HUDEP-2 (cell line): Measurements from ENCODE around the gene PLEKHA4.
"Not testable (repeated sequence)": the region's sequence is repeated elsewhere in the genome, so short reads cannot be mapped to it uniquely, and the experiment has no call there.

Experiments used
- DNase-seq, 76 experiments: peaks; one replicate each; lab custom pipeline; 2025; ENCODE audit not compliant: unreplicated experiment in 76 of 76; lab: John Stamatoyannopoulos, UW

PLEKHA4 gene

DNA sequence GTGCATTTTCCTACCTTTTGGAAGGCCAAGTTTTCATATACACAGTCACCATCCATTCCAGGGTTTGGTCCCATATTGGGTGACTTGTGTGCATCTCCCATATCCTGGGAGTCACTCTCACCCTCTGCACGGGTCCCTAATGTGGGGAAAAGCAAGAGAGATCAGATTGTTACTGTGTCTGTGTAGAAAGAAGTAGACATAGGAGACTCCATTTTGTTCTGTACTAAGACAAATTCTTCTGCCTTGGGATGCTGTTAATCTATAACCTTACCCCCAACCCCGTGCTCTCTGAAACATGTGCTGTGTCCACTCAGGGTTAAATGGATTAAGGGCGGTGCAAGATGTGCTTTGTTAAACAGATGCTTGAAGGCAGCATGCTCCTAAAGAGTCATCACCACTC, 21.1 kb upstream of the PLEKHA4 start:
- not testable (repeated sequence) for DNase-seq

DNA sequence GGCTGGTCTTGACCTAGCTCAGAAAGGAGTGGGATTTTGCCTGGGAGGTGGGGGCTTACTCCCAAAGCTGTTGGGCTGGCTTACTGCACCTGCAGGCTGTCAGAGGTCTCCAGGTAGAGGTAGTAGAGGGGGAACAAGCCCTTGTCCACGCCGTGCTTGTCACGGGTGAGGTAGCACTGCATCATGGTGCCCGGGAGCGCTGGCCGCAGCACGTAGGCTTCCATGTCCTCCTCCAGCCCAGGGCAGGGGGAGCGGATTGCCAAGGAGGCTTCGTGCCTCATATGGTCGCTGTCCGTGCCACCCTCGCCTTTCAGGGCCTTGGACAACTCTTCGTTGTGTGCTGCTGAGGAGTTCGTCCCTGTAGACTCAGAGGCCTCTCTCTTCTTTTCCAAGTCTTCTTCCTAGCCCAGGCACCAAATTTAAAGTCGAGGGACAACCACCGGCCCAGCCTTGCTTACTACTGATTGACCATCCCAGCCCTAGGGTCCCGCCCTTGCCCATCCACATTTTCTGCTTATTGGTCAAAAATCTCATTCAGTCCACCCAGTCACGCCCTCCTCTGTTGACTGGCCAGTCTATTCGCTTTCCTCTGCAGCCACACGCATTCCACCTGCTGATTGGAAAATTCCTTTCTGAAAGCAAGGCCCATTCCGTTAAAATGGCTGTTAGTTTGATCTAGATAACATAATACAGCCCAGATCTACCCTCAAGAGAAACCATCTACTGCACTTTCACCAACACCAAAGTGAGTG, 19.6 kb upstream of the PLEKHA4 start:
- no peak for DNase-seq

DNA sequence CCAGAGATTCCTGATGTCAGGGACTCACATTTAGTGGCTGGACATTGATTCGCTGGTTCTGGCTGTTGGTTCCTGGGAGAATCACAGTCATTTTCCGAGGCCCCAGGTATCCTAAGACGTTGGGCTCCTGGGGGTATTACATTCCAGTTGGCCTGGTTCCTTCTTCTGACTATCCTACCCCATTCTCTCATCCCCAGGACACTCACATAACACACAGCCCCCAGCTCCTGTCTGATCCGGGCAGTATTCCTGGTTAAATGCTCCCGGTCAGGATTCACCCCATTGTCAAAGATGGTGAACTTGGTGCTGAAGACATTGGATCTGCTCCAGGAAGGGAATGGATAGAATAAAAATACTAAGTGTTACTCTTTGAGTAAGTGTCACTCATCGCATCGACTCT, 15.3 kb upstream of the PLEKHA4 start:
- DNase-seq = no peak

DNA sequence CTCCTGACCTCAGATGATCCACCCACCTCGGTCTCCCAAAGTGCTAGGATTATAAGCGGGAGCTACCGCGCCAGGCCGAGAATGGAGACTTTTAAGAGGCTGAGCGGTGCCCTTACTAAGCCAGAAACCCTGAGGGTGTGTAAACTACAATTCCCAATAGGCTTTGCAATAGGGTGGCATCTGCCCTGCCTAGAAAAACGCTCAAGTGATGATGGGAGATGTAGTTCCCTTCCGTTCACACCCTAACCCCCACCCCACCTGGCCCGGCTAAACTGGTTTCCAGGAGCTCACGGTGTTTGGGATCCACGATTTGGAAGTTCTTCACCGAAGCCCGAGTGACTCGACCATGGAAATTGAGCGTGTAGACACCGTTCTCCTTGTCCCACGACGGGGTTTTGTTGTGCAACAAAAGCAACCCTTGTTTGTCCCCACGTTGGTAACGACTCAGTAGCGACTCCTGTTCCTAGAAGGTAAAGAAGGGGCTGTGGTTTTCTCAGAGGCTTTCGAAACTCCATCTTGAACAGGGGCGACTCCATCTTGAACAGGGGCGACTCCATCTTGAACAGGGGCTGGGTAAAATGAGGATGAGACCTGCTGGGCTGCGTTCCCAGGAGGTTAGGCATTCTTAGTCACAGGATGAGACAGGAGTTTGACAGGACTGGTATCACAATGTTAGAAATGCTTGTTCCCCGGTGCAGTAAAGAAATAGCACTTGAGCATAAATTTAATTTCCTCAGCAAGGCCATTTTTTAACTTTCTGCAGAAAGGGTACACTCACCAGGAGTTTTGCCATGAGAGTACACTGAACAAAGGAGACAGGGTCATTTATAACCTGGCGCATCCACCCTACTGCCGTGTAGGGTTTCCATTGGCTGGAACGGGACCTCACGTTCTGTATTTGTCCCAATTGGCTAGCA, 13.6 kb upstream of the PLEKHA4 start:
- peak in 5 of 76 experiments; percentile 15 to 38 (median 18) for DNase-seq

DNA sequence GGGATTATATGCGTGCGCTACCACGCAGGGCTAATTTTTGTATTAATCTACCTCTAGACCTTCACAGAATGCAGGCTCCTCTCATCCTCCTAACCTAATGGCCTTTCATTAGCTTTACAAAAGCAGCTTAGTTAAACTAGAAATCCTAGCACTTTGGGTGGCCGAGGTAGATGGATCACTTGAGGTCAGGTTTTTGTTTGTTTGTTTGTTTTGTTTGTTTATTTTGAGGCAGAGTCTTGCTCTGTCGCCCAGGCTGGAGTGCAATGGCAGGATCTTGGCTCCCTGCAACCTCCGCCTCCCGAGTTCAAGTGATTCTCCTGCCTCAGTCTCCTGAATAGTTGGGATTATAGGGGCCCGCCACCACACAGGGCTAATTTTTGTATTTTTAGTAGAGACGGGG, 11.3 kb upstream of the PLEKHA4 start:
- DNase-seq = not testable (repeated sequence)

DNA sequence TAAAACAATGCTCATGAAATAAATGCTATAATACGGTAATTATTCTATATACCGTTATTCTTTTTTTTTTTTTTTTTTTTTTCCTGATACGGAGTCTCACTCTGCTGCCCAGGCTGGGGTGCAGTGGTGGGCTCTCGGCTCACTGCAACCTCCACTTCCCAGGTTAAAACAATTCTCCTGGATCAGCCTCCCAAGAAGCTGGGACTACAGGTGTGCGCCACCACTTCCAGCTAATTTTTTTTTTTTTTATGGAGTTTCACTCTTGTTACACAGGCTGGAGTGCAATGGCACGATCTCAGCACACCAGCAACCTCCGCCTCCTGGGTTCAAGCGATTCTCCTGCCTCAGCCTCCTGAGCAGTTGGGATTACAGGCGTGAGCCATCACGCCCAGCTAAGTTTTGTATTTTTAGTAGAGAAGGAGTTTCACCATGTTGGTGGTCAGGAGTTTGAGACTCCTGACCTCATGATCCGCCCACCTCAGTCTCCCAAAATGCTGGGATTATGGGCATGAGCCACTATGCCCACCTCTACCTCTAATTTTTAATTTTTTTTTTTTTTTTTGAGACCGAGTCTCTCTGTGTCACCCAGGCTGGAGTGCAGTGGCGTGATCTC, 10.7 kb upstream of the PLEKHA4 start:
- DNase-seq = no peak

DNA sequence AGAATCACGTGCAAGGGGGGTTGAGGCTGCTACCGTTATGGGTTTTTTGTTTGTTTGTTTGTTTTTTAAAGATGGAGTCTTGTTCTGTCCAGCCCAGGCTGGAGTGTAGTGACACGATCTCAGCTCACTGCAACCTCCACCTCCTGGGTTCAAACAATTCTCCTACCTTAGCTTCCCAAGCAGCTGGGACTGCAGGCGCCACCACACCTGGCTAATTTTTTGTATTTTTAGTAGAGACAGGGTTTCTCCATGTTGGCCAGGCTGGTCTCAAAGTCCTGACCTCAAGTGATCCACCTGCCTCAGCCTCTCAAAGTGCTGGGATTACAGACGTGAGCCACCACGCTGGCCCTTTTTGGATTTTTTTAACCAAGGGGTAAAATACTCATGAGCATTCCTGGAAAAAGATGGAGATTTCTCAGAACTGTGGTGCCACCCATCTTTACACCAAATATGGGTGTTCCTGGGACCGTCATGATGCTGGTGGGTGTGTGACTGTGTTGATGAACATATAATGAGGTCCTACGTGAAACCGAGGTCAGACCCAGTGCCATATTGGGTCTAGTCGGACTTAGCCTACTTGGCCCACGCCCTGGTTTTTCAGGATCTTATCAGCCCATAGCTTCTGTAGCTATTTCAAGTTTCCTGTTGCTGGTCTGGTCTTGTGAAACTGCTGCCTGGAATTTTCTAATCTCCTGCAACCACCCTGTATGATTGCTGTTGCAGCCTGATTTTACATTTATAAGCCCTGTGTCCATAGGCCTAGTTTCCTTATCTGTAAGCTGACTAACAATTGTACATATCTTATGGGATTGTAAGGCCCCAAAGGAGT, 10.0 kb upstream of the PLEKHA4 start:
- DNase-seq = peak in 73 of 76 experiments; percentile 68 to 100 (median 98)

DNA sequence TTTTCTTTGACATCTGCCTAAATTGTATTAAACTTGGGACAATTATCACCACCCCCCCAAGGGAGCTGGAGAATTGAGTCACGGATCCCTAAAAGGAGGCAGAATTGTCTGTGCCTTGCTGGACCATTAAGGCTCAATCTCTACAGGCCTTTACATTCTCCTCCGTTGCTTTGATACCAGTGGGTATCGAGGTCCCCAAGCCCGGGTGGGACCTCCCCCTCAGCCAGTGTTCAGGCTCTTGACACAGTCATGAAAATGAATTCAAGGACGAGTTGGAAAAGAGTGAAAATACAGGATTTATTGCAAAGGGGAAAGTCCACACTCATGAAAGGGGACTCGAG, 9.4 kb upstream of the PLEKHA4 start:
- no peak for DNase-seq

DNA sequence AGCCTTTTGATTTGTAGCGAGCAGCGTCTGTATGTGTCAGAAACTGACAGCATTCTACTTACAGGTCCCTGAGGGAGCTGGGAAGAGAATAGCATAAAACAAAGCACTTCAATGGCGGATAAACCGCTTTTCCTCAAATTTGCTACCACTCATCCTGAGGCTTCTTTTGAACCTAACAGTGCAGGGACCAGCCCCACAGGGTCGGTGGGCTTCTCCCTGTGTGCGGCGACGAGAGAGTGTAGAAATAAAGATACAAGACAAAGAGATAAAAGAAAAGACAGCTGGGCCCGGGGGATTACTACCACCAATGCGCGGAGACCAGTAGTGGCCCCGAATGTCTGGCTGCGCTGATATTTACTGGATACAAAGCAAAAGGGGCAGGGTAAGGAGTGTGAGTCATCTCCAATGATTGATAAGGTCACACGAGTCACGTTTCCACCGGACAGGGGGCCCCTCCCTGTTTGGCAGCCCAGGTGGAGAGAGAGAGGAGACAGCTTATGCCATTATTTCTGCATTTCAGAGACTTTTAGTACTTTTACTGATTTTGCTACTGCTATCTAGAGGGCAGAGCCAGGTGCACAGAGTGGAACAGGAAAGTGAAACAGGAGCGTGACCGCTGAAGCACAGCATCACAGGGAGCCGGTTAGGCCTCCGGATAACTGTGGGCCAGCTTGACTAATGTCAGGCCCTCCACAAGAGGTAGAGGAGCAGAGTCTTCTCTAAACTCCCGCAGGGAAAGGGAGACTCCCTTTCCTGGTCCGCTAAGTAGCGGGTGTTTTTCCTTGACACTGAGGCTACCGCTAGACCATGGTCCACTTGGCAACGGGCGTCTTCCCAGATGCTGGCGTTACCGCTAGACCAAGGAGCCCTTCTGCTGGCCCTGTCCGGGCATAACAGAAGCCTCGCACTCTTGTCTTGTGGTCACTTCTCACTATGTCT, 7.9 kb upstream of the PLEKHA4 start:
- peak in 73 of 76 experiments; percentile 46 to 95 (median 87) for DNase-seq

DNA sequence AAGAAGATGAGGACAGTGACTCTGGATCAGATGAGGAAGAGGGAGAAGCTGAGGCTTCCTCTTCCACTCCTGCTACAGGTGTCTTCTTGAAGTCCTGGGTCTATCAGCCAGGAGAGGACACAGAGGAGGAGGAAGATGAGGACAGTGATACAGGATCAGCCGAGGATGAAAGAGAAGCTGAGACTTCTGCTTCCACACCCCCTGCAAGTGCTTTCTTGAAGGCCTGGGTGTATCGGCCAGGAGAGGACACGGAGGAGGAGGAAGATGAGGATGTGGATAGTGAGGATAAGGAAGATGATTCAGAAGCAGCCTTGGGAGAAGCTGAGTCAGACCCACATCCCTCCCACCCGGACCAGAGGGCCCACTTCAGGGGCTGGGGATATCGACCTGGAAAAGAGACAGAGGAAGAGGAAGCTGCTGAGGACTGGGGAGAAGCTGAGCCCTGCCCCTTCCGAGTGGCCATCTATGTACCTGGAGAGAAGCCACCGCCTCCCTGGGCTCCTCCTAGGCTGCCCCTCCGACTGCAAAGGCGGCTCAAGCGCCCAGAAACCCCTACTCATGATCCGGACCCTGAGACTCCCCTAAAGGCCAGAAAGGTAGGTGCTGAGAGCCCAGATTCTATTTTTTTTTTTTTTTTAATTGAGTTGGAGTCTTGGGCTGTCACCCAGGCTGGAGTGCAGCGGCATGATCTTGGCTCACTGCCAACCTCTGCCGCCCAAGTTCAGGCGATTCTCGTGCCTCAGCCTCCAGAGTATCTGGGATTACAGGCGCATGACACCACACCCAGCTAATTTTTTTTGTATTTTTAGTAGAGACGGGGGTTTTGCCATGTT, 6.1 kb upstream of the PLEKHA4 start:
- peak in 36 of 76 experiments; percentile 38 to 76 (median 60) for DNase-seq

DNA sequence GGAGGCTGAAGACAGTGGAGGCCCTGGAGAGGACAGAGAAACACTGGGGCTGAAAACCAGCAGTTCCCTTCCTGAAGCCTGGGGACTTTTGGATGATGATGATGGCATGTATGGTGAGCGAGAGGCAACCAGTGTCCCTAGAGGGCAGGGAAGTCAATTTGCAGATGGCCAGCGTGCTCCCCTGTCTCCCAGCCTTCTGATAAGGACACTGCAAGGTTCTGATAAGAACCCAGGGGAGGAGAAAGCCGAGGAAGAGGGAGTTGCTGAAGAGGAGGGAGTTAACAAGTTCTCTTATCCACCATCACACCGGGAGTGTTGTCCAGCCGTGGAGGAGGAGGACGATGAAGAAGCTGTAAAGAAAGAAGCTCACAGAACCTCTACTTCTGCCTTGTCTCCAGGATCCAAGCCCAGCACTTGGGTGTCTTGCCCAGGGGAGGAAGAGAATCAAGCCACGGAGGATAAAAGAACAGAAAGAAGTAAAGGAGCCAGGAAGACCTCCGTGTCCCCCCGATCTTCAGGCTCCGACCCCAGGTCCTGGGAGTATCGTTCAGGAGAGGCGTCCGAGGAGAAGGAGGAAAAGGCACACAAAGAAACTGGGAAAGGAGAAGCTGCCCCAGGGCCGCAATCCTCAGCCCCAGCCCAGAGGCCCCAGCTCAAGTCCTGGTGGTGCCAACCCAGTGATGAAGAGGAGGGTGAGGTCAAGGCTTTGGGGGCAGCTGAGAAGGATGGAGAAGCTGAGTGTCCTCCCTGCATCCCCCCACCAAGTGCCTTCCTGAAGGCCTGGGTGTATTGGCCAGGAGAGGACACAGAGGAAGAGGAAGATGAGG, 5.3 kb upstream of the PLEKHA4 start:
- DNase-seq = peak in 72 of 76 experiments; percentile 74 to 99 (median 95)

DNA sequence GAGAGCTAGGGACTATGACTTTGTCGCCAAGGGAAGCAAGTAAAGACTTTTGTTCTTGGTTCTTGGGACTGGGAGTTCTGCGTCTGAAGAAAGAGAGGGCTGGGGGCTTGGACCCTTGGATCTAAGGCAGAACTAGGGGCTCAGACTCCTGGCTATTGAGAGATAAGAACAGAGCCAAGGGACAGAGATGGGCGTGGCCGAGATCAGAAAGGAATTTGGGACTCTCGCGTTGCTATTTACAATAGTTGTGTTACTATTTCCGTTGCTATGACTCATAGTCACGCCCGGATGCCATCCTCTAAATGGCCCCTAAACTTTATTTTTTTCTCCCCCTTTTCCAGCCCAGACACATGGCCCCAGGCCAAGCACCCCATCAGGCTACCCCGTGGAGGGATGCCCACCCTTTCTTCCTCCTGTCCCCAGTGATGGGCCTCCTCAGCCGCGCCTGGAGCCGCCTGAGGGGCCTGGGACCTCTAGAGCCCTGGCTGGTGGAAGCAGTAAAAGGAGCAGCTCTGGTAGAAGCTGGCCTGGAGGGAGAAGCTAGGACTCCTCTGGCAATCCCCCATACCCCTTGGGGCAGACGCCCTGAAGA, 4.6 kb upstream of the PLEKHA4 start:
- peak in 72 of 76 experiments; percentile 44 to 93 (median 82) for DNase-seq

DNA sequence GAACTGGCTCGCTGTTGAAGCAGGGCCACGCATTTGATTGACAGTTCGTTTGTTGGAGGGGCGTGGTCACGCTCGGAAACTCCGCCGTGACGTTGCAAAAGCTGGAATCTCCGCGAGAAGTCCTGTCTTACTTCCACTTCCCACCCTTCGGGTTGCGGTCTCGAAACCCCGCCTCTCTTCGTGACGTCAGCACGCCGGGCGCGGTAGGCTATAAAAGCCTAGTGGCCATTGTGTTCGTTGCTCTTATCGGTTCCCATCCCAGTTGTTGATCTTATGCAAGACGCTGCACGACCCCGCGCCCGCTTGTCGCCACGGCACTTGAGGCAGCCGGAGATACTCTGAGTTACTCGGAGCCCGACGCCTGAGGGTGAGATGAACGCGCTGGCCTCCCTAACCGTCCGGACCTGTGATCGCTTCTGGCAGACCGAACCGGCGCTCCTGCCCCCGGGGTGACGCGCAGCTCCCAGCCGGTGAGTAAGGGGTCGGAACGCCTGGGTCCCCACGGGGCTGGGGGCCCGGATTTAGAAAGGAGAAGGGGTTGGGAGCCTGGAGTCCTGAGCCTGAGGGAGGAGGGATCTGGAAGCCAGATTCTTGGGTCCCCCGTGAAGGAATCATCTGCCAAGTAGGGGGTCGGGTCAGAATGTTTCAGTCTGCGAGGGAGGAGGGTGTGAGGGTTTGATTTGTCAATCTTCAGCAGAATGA, 3.9 kb upstream of the PLEKHA4 start, which contains the start of gene PPP1R15A:
TSS of gene PPP1R15A (plus strand) at position 240 of the 702 bp plus-strand sequence. CDS start 813 bp downstream, outside the sequence.
- peak in 75 of 76 experiments; percentile 91 to 100 (median 99) for DNase-seq

DNA sequence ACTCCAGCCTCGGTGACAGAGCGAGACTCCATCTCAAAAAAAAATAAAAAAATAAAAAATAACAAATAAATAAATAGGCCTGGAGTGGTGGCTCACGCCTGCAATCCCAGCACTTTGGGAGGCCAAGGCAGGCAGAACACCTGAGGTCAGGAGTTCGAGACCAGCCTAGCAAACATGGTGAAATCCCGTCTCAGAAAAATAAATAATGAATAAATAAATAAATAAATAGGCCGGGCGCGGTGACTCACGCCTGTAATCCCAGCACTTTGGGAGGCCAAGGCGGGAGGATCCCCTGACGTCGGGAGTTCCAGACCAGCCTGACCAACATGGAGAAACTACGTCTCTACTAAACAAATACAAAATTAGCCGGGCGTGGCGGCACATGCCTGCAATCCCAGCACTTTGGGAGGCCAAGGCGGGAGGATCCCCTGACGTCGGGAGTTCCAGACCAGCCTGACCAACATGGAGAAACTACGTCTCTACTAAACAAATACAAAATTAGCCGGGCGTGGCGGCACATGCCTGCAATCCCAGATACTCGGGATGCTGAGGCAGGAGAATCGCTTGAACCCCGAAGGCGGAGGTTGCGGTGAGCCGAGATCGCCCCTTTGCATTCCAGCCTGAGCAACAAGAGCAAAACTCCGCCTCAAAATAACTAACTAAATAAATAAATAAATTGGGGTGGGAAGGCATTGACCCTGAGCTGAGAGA, 3.2 kb upstream of the PLEKHA4 start:
- not testable (repeated sequence) for DNase-seq

DNA sequence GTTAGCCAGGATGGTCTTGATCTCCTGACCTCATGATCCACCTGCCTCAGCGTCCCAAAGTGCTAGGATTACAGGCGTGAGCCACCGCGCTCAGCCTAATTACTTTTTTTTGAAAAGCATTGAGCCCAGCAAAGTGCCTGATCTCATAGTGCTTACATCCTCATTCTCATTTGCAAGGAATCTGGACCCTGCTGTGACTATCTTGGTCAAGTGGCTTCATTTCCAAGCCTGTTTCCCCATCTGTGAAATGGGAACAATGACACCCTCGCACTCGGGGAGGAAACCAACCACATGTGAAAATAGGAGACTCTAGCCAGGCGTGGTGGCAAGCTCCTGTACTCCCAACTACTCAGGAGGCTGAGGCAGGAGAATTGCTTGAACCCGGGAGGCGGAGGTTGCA, 1.6 kb upstream of the PLEKHA4 start:
- no peak for DNase-seq

DNA sequence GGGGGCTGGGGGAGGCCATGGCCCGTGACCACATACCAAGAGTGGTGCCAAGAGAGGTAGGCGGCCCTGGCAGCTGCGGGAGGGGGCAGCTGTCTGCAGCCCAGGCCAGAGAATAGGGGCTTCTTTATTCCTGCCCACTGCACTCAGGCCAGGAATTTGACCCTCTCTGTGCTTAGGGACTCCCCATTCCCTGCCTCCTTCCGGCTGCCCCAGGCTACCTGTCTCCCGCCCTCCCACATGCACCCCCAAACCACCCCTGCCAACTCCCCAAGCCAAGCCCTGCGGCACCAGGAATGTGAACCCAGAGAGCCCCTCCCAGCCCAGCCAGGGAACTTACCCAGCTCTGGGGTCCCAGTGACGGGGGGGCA, 687 bp downstream of the PLEKHA4 start:
- DNase-seq = no peak
